ENCODE measurements around the gene CTNNAL1.

GRCh38 chr9:108910402-108910801 lies 102.9 kb downstream of the CTNNAL1 start:
- TF ChIP-seq CTCF (conservative IDR thresholded peaks at IDR 0.05) (no peak), ZFX (IDR thresholded peaks at IDR 0.05) (no peak)

All from C4-2B (cell line).